GM19467 (cell line): Measurements from ENCODE around the gene DXO.

ENCODE experiments used
- ATAC-seq: cut with Tn5 transposase; IDR thresholded peaks from one replicate; pipeline ENCODE4 v1.9.1; 2021; ENCODE audit warnings: mild to moderate bottlenecking, moderate library complexity; ENCODE audit not compliant: unreplicated experiment

DXO gene

GRCh38 chr6:31930962-31931361, 41.0 kb downstream of the DXO start:
- no peak for ATAC-seq

GRCh38 chr6:31928672-31928939, 43.3 kb downstream of the DXO start:
- no peak for ATAC-seq

DNA sequence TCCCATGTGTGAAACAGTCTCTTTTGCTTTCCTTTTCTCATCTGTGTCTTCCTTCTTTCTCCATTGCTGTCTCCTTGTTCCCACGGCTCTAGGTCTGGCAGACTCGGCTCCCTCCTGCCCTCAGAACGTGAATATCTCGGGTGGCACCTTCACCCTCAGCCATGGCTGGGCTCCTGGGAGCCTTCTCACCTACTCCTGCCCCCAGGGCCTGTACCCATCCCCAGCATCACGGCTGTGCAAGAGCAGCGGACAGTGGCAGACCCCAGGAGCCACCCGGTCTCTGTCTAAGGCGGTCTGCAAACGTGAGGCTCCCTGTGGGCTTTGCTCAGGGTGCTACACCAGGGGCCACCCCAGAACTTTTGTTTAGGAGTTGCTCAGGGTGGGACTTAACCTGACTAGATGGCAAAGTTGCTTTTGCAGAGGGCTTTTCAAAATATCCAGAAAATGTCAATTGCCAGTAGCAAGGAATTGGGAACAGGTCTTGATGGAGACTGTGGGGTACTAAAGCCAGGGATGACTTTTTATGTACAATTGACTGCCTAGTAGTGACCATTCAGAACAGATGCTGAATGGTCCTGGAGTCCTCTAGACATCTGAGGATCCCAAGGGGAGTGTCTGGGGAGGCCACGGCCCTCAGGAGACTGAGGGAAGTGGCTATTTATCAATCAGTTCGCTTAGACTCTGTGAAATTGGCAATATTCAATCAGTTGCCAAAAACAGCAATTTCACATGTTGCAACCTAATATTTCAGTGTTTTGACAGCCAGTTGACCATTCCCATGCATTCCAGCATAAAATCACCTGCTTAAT, 43.9 kb downstream of the DXO start:
- ATAC-seq = no peak

- ATAC-seq = no peak
These were observed 44.6 kb downstream of the DXO start, which contains the start of gene C2 for GRCh38 chr6:31927242-31927862. TSS of gene C2 (plus strand) at chr6:31927717. CDS start at chr6:31927753, 36 bp downstream.

DNA sequence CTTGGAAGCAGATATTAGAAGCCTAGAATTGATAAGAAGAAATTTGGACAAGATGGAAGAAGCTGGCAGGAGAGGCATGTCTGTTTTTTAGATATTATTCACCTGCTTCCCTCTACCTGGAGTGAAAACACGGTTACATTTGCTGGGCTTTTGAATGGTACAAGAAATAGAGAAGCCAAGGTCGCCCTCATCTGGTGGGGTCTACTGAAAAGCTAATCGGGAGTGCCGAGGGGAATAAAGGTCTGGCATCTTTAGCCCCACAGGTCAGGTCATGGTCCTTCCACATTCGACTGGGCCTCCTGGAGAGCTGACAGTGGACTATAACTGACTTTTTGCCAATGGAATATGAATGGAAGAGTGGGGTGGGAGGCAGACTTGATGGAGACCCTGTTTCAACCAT, 49.0 kb downstream of the DXO start:
- ATAC-seq = no peak

DNA sequence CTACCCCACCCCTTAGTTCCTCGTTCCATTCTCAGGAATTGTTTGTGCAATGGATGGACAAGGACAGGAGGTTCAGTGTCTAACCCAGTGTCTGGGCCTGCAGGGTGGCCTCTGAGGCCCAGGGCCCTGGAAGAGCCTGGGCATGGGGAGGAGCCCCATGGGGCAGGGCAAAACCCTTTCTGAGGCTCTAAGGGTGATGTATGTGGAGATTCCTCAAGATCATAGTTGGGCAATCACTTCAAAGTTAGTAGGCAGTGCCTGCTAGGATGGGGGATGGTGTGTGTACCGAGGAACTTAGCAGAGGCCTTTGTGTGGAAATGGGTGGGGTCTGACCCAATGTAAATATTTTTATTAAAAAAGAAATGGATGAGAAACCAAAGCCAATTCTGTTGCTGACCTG, 51.1 kb downstream of the DXO start:
- no peak for ATAC-seq
